Endothelial cell of umbilical vein (primary cell): ENCODE results near the gene SPON1. TPM values are rescaled to one million over a fixed set of nuclear protein-coding genes. Genes with fewer than 3 reads are reported as not detected.

ENCODE experiments used
- BruUV-seq: library from RNA; stranded (reverse); fragments of 400-500 nt; replicated peaks from 2 replicates; lab custom pipeline; 2021; lab: Mats Ljungman, UMichigan
- CTCF ChIA-PET: fragments of 300-600, 350-600 bp; sonication (Branson Sonifier 250); formaldehyde crosslinking; loops from one replicate; lab custom pipeline; 2021; ENCODE audit warnings: antibody characterized with exemption, inconsistent platforms; lab: Charles Lee
- POLR2A ChIA-PET: fragments of 300-600, 350-600 bp; sonication (Branson Sonifier 250); formaldehyde crosslinking; loops from one replicate; lab custom pipeline; 2021; ENCODE audit warnings: antibody characterized with exemption, inconsistent platforms; lab: Charles Lee
- DNase-seq: peaks from one replicate; pipeline ENCODE4 v3.0.0-alpha.2; 2011; ENCODE audit warnings: low read depth, low spot score
- FAIRE-seq: peaks from 2 replicates; lab custom pipeline; 2011; peaks lifted over from hg19 to GRCh38; lab: Jason Lieb, UNC
- H2AFZ ChIP-seq: 2 replicates; pipeline ENCODE4 v1.6.0; 2012; ENCODE audit warnings: low read depth, low read length, control low read depth, inconsistent platforms
- H3K27ac ChIP-seq: 2 replicates; pipeline ENCODE4 v1.5.1; 2011; ENCODE audit warnings: low read depth, mild to moderate bottlenecking, control low read depth, low read length, moderate library complexity; ENCODE audit not compliant: insufficient read depth
- H3K27me3 ChIP-seq, 2 experiments: 2 replicates each; pipeline versions ENCODE4 v1.6.0 to v1.6.1; 2011; ENCODE audit warnings: low read length in 2 of 2, mixed read lengths in 1 of 2; ENCODE audit not compliant: control insufficient read depth in 2 of 2, insufficient read depth in 2 of 2
- H3K36me3 ChIP-seq, 2 experiments: 2 replicates in 1 of 2; 3 replicates in 1 of 2; pipeline ENCODE4 v1.5.1; 2011; ENCODE audit warnings: low read length in 2 of 2, mild to moderate bottlenecking in 1 of 2, moderate library complexity in 1 of 2; ENCODE audit not compliant: control insufficient read depth in 2 of 2, insufficient read depth in 2 of 2; ENCODE audit errors: extremely low read depth in 1 of 2
- H3K4me1 ChIP-seq: 3 replicates; pipeline ENCODE4 v1.5.1; 2011; ENCODE audit warnings: mild to moderate bottlenecking, low read length; ENCODE audit not compliant: control insufficient read depth, insufficient read depth; ENCODE audit errors: extremely low read depth
- H3K4me2 ChIP-seq: 2 replicates; pipeline ENCODE4 v1.6.1; 2011; ENCODE audit warnings: low read length, control low read depth, mixed read lengths; ENCODE audit not compliant: insufficient read depth
- H3K4me3 ChIP-seq, 3 experiments: fragments of 200-600 bp in 1 of 3; sonication (generic), shearing (Covaris generic) in 1 of 3; replicated peaks in 1 of 3; 2 replicates each; pipeline ENCODE4 v1.5.1; 2011 to 2016; ENCODE audit warnings: control low read depth in 3 of 3, low read length in 3 of 3, mild to moderate bottlenecking in 2 of 3, inconsistent platforms in 1 of 3, low read depth in 1 of 3, moderate library complexity in 1 of 3; ENCODE audit not compliant: insufficient read depth in 1 of 3
- H3K79me2 ChIP-seq: 2 replicates; pipeline ENCODE4 v1.6.0; 2012; ENCODE audit warnings: low read length, inconsistent platforms; ENCODE audit not compliant: control insufficient read depth, insufficient read depth
- H3K9ac ChIP-seq: replicated peaks from 2 replicates; pipeline ENCODE3; 2011; ENCODE audit warnings: low read length, control low read depth; ENCODE audit not compliant: insufficient read depth; ENCODE audit errors: extremely low read depth
- H3K9me1 ChIP-seq: replicated peaks from 3 replicates; pipeline ENCODE4 v1.6.0; 2011; ENCODE audit warnings: mild to moderate bottlenecking, low read length; ENCODE audit not compliant: control insufficient read depth, insufficient read depth; ENCODE audit errors: extremely low read depth
- H3K9me3 ChIP-seq: replicated peaks from 2 replicates; pipeline ENCODE4 v1.5.1; 2012; ENCODE audit warnings: low read length, inconsistent platforms; ENCODE audit not compliant: control insufficient read depth, insufficient read depth
- H4K20me1 ChIP-seq: replicated peaks from 2 replicates; pipeline ENCODE3; 2011; ENCODE audit warnings: mild to moderate bottlenecking, low read length; ENCODE audit not compliant: control insufficient read depth, insufficient read depth; ENCODE audit errors: extremely low read depth
- EZH2 ChIP-seq: IDR thresholded peaks from 2 replicates; pipeline ENCODE4 v1.6.1; 2012; ENCODE audit warnings: borderline replicate concordance, low read depth, mild to moderate bottlenecking, moderate library complexity, low read length, inconsistent platforms; ENCODE audit not compliant: severe bottlenecking
- FOS ChIP-seq: IDR thresholded peaks from 2 replicates; pipeline ENCODE4 v1.6.1; 2011; ENCODE audit warnings: mild to moderate bottlenecking, low read length, moderate library complexity, borderline replicate concordance; ENCODE audit not compliant: insufficient read depth
- GATA2 ChIP-seq: IDR thresholded peaks from 2 replicates; pipeline ENCODE4 v1.7.0; 2011; ENCODE audit warnings: low read depth, mild to moderate bottlenecking, moderate library complexity, mixed read lengths, low read length; ENCODE audit not compliant: insufficient read length, insufficient read depth
- JUN ChIP-seq: IDR thresholded peaks from 2 replicates; pipeline ENCODE4 v1.6.1; 2011; ENCODE audit warnings: borderline replicate concordance, low read depth; ENCODE audit not compliant: insufficient read length, insufficient read depth
- MYC ChIP-seq: IDR thresholded peaks from one replicate; pipeline ENCODE4 v1.6.1; 2011; ENCODE audit warnings: mild to moderate bottlenecking, low read depth, low read length
- POLR2A ChIP-seq: IDR thresholded peaks from 2 replicates; pipeline ENCODE4 v1.6.1; 2012; ENCODE audit warnings: low read depth, mild to moderate bottlenecking, control low read depth, low read length
- POLR2AphosphoS5 ChIP-seq: IDR thresholded peaks from 2 replicates; pipeline ENCODE4 v1.6.1; 2012; ENCODE audit warnings: low read depth, mild to moderate bottlenecking, control low read depth, low read length, moderate library complexity; ENCODE audit not compliant: insufficient read depth
- dilution Hi-C: fragments of 300-500 bp; cut with MboI; formaldehyde crosslinking; loops from one replicate; pipeline ENCODE4 v1.15.0; 2019; ENCODE audit warnings: low sequenced_read_pairs; ENCODE audit not compliant: extremely low pct_ligation_motif_present
- intact Hi-C: fragments of 100-400 bp; cut with micrococcal nuclease; formaldehyde crosslinking; loops from one replicate; pipeline ENCODE4 v1.10.0; 2022
- polyA plus RNA-seq, 4 experiments: library from polyadenylated mRNA; depleted of rRNA in 3 of 4; stranded (reverse) in 3 of 4; unstranded in 1 of 4; fragments of >200 nt; gene quantifications; 2 replicates each; pipeline versions ENCODE4 v1.2.1 to v1.2.3, GENCODE V29; 2011 to 2012; ENCODE audit warnings: missing spikeins in 1 of 4
- total RNA-seq: library from RNA; stranded (reverse); gene quantifications from 2 replicates; pipeline ENCODE4 v1.2.3, GENCODE V29; 2021
- TF ChIP-seq, protein P1 (sequence below): IDR thresholded peaks from 2 replicates; pipeline ENCODE4 v1.6.1; 2011; ENCODE audit not compliant: insufficient read depth, insufficient read length
- TF ChIP-seq, protein P2 (sequence below), 2 donors: IDR thresholded peaks; 1 replicate in 1 of 2; 2 replicates in 1 of 2; pipeline ENCODE4 v1.5.1; 2011; ENCODE audit warnings: low read length in 2 of 2, mild to moderate bottlenecking in 2 of 2, moderate library complexity in 2 of 2, control low read depth in 1 of 2, inconsistent platforms in 1 of 2, low read depth in 1 of 2; ENCODE audit not compliant: insufficient read depth in 1 of 2; ENCODE audit errors: extremely low read depth in 1 of 2

SPON1 gene
- total and polyA plus RNA-seq, 2 donors (not counting 3 experiments of a cell fraction or from before 2014, with no cell fraction given): 0.31 TPM; not detected in 1

DNA sequence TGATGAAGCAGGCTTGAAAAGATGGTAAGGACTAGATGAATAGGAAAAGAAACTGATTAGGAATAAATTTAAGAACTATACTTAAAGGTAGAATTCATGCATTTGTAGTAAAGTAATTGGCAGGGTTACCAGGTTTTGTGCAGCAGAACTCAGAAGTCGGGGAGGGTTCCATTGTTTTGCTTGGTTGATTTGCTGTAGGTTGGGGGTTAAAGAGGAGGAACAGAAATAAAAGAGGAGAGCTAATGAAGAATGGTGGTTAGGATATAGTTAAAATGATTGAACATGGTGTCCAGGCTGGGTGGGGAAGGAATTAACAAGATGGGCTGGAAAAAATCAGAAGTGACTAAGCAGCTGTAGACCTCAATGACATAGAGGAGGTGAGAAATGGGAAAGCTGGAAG lies 5.5 kb upstream of the SPON1 start:
- no peaks in the 10 kb centered on the region for H3K79me2 ChIP-seq
- H3K27ac ChIP-seq: no peak overlapping the region
- CTCF ChIA-PET: interaction anchor here (0.9 to 5.0 kb wide), 7 partner anchors 11 to 498 kb away, joined by 3 to 48 read pairs (median 6); no protein-coding TSS in a partner anchor
- POLR2A ChIA-PET: no interaction called here
- BruUV-seq: no TSS peak
- DNase-seq (no peak), FAIRE-seq (no peak)
- no peak overlapping the region for H3K4me2 ChIP-seq
- H3K9me1 ChIP-seq: no peaks in the 10 kb centered on the region
- H3K9ac ChIP-seq: no peak overlapping the region
- H3K27me3 ChIP-seq: peaks cover 49 to 87% of the 10 kb centered on the region in 2 experiments
- H2AFZ ChIP-seq: no peak overlapping the region
- no peaks in the 10 kb centered on the region for H3K9me3 ChIP-seq
- intact Hi-C loops: loop anchor here (1.0 to 10.0 kb wide), 3 partner anchors 191 to 472 kb away; no protein-coding TSS in a partner anchor
- no peak for TF ChIP-seq GATA2
- no peak for TF ChIP-seq EZH2
- no peak for TF ChIP-seq POLR2AphosphoS5
- TF ChIP-seq, protein P1, sequence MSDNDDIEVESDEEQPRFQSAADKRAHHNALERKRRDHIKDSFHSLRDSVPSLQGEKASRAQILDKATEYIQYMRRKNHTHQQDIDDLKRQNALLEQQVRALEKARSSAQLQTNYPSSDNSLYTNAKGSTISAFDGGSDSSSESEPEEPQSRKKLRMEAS: no peak
- TF ChIP-seq, protein P2, sequence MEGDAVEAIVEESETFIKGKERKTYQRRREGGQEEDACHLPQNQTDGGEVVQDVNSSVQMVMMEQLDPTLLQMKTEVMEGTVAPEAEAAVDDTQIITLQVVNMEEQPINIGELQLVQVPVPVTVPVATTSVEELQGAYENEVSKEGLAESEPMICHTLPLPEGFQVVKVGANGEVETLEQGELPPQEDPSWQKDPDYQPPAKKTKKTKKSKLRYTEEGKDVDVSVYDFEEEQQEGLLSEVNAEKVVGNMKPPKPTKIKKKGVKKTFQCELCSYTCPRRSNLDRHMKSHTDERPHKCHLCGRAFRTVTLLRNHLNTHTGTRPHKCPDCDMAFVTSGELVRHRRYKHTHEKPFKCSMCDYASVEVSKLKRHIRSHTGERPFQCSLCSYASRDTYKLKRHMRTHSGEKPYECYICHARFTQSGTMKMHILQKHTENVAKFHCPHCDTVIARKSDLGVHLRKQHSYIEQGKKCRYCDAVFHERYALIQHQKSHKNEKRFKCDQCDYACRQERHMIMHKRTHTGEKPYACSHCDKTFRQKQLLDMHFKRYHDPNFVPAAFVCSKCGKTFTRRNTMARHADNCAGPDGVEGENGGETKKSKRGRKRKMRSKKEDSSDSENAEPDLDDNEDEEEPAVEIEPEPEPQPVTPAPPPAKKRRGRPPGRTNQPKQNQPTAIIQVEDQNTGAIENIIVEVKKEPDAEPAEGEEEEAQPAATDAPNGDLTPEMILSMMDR (IDR thresholded peaks at IDR 0.05; ENCODE audit: extremely low read depth in 1 of 2, insufficient read depth in 1 of 2, low read depth in 1 of 2, low read length in 2 of 2): no peak
- no peak for TF ChIP-seq MYC
- TF ChIP-seq FOS: no peak
- TF ChIP-seq POLR2A: no peak
- TF ChIP-seq JUN: no peak
- dilution Hi-C loops: no loop called here
- H4K20me1 ChIP-seq: no peaks in the 10 kb centered on the region
- H3K36me3 ChIP-seq: no peaks in the 10 kb centered on the region
- H3K4me3 ChIP-seq: no peak overlapping the region
- no peaks in the 10 kb centered on the region for H3K4me1 ChIP-seq
